ENCODE results near the gene NPLOC4.

The NPLOC4 gene

DNA sequence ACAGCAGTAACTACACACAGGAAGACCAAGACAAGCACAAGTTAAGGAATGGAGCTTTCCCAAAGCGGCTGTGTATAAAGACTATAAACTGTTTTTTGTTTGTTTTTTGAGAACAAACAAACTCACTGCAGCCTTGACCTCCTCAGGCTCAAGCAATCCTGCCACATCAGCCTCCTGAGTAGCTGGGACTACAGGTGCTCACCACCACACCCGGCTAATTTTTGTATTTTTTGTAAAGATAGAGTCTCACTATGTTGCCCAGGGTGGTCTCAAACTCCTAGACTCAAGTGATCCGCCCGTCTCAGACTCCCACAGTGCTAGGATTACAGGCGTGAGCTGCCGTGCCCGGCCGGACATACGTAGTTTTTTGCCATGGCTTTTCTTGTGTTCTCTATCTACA, 23.5 kb upstream of the NPLOC4 start:
- DNase-seq, result no peak

- no peak for DNase-seq
Observed at GRCh38 chr17:81659038-81659437, 22.1 kb upstream of the NPLOC4 start.

GRCh38 chr17:81656835-81657234, 19.9 kb upstream of the NPLOC4 start:
- DNase-seq, result no peak

DNA sequence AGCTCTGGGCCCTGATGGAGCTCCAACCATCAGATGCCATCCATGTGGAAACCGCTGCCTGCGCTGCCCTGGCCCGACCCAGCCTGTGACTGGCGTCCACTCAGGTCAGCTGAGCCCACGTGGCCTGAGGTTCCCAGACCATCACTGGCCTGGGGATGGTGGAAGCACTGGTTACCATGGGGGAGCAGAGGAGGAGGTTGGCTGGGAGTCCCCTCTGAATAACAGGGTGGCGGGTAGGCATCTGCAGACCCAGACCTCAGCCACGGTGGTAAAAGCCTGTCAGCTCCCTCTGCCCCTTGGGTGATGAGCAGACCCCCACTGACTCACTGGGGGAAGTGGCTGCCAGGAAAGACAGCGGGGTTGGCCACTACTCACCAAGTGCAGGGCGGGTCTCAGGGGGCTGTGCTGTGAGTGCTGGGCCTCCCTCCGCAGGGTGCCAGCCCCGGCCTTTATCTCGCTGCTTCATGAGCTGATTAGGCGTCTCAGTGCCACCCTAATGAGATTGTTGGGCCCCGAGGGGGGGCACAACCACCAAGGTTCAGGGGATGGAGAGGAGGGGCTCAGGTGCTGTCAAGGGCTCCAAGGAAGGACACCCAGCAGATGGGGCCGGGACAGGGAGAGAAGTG, 19.3 kb upstream of the NPLOC4 start, which contains the start of gene PDE6G:
TSS of gene PDE6G (minus strand) at position 425 of the 626 bp plus-strand sequence. CDS start 3,237 bp downstream, outside the sequence.
- no peak for DNase-seq

GRCh38 chr17:81655378-81656117, 18.6 kb upstream of the NPLOC4 start:
- no peak for DNase-seq

DNA sequence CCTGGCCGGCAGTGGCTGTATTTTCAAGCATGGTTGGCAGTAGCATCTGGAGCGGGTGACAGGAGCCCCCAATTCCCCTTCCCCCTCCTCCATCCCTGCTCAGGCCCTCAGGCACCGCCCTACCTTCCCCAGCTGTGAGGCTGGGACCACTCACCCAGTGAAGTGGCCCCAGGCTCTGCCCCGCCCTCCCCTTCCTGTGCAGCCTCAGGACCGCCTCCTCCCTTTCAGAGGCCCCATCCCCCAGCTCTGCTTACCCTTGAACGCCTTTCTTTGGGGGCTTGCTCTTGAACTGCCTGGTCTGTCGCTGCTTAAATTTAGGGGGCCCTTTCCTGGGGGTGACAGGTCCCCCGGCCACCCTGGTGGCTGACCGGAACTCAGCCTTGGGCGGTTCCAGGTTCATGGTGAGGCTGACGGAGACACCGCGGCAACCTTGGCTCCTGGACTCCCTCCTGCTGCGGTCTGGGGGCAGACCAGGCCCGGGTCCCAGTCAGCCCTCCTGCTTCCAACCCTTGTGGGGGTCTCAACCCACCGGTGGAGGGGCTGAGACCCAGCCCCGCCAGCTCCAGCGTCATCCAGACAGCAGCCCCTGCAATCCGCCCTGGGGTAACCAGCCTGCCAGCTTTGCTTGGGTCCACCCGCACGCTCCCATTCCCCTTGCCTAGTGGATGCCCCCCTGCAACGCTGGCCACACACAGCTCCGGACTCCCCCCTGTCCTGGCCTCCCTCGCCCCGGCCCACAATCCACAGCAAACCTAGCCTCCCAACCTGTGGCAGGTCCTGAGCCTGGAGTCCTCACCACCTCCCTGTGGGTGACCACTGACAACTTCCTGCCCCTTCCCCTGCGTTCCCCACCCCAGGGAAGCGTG, 16.2 kb upstream of the NPLOC4 start:
- DNase-seq, result no peak

GRCh38 chr17:81651692-81652091, 14.8 kb upstream of the NPLOC4 start:
- DNase-seq, result no peak

DNA sequence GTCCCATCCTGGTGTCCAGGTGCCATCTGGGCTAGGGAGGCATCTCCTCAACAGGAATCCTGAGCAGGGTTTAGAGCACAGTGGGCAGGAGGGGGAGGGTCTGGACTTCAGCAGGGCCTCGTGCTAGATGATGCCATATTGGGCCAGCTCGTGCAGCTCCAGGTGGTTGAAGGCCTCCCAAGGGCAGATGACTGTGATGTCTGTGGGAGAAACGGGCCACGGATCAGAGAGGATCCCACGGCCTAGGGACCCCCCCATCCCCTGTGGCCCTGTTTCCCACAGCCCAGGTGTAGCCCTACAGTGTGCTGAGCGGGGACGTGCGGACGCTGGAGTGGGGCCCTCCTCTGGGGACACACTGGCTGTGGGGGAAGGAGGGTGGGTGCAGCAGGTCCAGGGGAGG, 14.0 kb upstream of the NPLOC4 start:
- DNase-seq, result no peak

- no peak for DNase-seq
Observed at GRCh38 chr17:81648707-81649085, 11.8 kb upstream of the NPLOC4 start.

DNA sequence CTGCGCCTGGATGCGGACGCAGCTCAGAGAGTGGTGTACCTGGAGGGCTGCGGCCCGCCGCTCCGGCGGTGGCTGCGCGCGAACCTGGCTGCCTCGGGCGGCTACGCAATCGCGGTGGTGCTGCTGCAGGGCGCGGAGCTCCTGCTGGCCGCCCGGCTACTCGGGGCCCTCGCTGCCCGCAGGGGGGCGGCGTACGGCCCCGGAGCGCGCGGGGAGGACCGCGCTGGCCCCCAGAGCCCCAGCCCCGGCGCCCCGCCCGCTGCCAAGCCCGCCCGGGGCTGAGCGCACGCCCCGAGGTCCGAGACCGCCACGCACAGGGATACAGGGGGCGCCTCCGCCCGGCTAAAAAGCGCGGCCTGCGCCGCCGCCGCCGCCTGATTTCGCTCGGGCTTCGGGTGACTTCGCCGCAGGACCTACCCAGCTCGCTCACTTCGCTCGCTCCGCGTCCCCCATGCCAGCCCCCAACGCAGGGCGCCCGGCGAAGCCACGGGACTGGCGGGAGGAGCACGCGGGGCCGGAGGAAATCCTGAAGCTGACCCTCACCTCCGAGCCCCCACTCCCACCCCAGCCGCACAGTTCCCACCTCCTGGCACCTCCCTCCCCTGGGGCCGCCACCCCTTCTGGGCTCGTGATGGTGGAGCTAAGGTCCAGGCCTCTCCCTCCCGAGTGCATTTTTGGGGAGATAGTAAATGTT, 11.2 kb upstream of the NPLOC4 start:
- DNase-seq, result no peak

DNA sequence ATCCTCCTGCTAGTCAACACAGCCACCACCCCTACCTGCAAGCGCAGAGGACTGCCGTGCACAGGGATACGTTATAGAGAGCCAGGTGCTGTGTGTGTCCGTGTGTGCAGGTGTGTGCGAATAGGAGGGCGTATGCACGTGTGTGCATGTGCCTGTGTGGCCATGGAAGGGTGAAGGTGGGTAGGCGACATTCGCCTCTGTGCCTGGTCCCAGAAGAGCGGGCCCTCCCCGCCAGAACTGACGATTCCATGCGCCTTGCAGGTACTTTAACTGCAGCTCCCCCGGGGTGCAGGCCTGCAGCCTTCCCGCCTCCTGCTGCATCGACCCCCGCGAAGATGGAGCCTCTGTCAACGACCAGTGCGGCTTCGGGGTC, 10.7 kb upstream of the NPLOC4 start:
- no peak for DNase-seq

- DNase-seq, result no peak
Observed at GRCh38 chr17:81646869-81647600, 10.1 kb upstream of the NPLOC4 start.

- no peak for DNase-seq
Observed at GRCh38 chr17:81644976-81645952, 8.4 kb upstream of the NPLOC4 start.

- DNase-seq, result no peak
Observed at GRCh38 chr17:81644496-81644895, 7.6 kb upstream of the NPLOC4 start.

- DNase-seq, result no peak
Observed at GRCh38 chr17:81641825-81642489, 5.0 kb upstream of the NPLOC4 start.

GRCh38 chr17:81640011-81640410, 3.1 kb upstream of the NPLOC4 start:
- no peak for DNase-seq

GRCh38 chr17:81638683-81639082, 1.8 kb upstream of the NPLOC4 start:
- DNase-seq, result no peak

GRCh38 chr17:81635973-81636504, 873 bp downstream of the NPLOC4 start:
- DNase-seq, result no peak

DNA sequence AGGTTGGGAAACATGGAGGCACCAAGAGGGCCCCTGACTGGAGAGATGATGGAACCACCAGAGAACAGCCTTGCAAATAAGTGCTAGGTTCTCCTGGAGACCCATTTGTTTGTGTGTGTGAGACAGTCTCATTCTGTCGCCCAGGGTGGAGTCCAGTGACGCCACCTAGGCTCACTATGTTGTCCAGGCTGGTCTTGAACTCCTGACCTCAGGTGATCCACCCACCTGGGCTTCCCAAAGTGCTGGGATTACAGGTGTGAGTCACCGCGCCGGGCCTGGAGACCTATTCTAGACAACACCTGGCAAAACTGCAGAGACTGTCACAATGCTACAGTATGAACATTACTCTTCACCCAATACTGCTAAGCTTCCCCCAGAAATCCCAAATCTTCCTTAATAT, 1.5 kb downstream of the NPLOC4 start:
- no peak for DNase-seq

- no peak for DNase-seq
Observed at GRCh38 chr17:81631482-81631881, 5.4 kb downstream of the NPLOC4 start.
